HG03039 (cell line): ENCODE measurements around the gene CHCHD3.
"Not testable (repeated sequence)": the region's sequence is repeated elsewhere in the genome, so short reads cannot be mapped to it uniquely, and the experiment has no call there.

Experiments
- ATAC-seq: cut with Tn5 transposase; IDR thresholded peaks from one replicate; pipeline ENCODE4 v1.9.1; 2021; ENCODE audit warnings: mild to moderate bottlenecking, moderate library complexity; ENCODE audit not compliant: unreplicated experiment

Gene CHCHD3

DNA sequence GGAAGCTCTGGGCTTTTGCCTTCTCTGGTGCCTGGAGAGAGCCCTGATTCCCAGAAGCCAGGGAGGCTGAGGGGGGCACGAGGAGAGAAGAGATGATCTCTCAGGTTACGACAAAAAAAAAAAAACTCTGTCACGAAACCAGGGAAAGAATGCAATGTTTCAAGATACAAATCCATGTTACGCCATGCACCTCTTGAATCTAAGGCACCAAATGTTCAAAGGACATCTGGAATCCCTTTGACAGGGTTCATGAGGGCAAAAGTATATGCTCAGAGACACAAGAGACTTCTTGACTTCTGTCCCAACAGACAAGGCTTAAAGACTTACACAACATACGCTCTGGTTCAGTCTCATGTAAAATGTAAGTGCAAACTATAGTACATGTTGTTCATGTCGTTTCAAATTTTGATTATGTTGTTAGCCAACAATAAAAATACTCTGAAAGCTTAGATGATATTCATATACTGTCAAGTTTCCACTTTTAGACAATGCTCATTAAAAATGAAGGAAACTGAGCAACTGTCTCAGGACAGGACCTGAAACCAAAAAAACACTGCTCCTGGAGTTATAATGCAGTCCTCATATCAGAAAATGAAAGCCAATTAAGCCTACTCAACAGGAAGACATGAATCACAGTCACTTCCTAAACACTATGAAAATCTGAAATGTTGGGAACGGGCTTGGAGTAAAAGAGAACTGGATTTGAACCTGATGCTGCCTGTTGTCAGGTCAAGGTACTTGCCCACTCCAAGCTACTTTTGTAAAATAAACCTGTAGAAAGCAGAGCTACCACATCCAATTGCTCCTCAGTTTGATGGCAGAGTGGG is 72.3 kb downstream of the CHCHD3 start:
- ATAC-seq: no peak

DNA sequence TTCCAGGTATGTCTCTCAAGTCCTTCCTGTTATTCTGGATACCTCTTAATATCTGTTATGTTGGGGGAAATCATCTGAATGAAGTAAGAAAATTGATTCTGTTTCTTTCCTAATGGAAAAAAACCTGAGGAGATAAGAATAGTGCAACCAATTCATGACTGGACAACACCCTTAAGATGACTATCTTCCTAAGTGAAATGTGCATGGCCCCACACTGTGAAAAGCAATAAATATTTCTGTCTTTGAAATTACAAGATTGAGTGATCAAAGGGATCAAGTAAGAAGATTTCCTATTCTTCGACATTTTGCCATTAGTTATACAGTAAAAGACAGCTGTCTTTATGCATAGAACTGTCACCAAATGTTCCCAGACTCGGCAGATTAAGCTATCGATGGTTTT is 73.9 kb downstream of the CHCHD3 start:
- ATAC-seq: no peak

DNA sequence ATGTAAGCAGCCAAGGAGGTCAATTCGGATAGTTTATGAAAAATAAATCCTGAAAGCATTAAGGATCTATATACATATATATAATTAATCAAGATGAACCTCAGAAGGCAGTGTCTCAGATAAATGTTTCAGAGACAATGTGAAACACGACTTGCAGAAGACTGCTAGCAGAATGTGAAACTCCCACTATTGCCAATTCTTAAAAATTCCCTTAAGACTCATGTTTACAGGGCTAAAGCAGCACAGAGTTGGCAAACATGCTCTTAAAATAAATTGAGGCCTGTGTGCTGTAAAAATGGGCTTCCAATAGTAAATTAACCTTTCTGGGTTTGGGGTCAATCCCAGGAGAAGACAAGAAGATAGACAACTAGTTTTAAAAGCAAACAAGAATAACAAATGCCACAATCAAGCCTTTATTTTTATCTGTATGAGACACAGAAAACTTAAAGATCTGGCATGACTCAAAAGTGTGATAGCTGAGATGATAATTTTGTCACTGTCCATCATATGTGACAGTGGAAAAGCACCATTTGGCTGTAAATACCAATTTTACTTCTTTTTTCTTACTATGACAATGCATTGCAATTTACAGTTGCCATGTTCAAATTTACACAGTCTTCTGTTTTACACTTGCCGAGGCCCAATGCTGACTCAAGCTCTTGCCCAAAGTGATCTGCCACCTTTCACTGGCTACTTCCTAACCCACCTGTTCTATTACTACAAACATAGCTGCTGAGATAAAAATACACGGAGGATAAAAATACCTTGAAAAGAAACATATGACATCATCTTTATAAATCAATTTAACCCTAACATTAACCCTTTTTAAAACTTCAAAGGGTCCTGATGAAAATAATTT is 78.6 kb downstream of the CHCHD3 start:
- no peak for ATAC-seq

DNA sequence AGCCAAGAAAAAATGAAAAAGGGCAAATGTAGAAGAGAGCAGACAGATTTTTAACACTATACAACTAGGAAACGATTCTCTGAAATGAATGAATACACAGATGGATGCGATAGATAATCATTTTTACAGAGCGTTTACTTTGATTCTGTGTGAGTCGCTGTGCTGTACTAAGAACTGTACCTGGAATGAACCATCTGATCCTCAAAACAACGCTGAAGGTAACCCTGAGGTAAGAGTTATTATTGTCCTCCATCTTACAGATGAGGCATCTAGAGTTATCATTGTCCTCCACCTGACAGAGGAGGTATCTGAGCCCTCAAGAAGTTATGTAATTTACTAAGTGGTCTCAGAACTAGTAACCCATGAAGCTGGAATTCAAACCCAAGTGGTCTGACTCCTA is 80.2 kb downstream of the CHCHD3 start:
- no peak for ATAC-seq

DNA sequence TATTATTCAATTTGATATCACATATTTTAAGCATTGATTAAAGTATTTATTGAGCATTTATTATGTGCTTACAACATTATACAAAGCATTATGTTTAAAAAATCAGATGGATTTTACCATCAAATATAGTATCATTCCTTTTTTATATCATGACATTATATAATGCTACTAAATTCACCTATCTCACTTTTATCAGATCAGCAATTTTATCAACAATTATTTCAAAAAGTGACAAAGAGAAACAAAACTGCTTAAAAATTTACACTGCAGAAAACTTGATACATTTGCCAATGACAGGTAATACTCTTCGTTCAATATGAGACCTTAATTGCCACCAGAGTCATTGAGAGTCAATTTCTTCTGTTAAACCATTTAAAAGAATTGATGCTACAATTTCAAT is 82.0 kb downstream of the CHCHD3 start:
- ATAC-seq: no peak

DNA sequence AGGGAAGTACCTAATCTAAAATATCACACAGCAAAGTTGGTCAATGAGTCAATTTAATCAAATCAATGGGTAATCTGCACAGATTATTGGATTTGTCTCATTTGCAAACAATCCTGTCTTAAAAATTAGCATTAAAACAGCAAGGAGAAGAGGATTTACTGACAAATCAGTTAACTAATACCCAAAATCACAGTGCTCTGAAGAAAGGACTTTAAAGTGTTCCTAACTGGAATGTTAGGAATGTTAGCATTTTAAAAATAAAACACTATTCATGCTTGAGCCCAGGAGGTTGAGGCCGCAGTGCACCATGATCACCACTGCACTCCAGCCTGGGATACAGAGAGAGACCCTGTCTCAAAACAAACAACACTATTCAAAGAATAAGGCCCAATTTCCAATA is 83.1 kb downstream of the CHCHD3 start:
- no peak for ATAC-seq

DNA sequence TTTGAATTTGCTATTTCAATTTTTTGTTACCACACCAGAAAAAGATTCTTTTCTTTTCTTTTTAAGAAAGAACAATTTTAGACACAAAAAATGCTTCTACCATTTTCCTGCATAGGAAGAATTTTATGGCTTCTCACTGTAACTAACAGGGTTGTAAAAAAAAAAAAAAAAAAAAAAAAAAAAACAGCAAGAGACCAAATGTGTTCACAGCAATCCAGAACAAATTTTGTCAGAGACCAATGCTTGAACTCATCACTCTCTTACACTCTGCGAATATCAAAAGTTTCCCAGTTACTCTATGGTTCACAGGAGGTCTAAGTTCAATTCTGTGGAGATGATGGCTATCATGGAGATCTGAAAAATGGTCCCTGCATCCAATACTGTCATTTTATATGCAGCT is 84.4 kb downstream of the CHCHD3 start:
- ATAC-seq: no peak

DNA sequence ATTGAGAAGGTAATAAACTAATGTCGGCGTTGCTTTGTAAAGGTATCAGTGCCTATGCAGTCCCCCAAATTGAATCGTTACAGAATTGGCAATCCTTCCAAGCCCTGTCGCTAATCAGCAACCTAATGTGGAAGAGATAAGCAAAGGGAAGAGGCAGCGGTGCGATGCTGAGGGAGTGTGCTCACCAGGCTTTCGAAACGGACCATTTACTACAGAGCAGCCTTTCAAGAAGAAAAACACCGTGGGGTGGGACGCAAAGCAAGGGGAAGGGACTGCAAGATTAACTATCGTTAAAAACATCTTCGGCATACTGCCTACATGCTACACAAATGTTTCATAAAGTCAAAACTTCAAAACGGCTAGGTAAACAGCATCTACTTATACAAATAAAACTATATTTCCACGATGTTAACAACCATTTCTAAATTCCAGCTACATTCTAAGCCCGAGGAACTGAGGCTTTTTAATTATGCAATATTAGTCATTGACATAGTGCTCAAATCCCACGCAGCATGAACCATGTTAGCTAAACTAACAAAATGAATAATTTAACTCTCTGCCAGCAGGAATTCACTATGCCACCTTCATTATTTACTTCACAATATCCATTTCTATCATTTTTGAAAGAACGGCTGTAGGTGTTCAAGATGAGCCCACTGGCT is 85.2 kb downstream of the CHCHD3 start:
- no peak for ATAC-seq

DNA sequence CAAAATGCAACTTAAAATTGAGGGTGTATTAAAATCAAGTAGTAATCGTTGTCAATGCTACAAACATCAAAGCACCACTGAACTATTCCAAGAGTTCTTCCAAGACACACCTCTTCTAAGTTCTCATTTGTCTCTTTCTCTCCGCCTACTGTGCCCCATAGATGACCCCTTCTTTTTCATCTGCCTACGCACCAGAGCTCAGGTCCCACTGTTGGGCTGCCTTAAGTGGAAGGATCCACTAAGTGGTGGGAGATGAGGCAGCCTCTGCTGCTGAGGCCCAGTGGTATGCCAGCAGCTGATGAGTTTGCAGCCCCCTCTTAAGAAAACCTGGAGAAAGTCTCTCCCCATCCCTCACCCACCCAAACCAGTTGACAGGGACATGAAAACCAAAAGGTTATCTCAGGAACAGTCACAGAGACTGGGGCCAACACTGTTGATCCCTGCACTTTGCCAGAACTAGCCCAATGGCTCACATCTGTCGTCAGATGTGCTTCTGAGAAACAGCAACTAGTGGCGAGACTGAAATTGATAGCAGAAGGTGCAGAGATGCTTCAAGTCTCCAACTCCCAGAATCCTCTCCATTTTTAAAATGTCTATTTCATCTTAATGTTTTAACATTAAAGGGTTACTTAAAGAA is 88.4 kb downstream of the CHCHD3 start:
- no peak for ATAC-seq

DNA sequence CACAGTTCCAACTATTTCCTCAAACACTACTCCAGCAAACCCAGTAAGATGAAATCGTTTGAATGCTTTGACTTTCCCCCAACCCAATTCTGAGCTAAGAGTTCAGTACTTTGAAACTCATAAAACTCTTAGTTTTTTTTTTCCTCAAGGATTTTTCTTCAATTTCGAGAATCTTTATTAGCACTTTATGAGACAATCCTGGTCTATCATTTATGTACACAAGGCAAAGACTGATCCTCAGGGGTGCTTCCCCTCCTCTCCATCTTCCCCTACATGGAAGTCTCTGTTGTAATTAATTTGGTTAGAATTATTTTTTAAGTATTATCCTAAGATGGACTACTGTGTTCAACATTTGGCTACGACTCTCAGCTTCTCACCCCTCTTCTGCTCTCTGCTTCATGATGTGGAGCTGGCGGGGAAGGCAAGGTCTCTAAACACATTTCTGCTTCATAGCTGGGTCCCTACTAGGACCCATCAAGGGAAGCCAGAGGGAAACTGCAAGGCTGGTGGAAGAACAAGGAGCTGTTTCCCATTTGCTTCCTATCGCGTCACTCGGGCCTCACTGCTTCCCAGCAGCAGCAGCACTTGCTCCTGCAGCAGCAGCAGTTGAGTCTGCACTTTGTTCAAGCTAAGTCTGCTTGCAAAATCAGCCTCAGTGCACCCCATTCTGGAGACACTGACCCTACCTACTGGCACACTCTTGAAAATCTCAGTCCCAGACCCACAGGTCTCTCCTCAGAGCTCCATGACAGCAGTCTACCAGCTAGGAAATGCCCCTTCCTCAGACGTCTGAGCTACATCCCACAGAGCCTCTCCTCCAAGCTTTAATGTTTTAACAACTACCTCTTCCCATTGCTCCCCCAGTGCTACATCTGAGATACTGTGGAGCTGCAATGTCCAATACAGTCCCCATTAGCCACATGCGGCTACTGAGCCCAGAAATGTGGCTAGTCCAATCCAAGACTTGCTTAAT is 90.0 kb downstream of the CHCHD3 start:
- ATAC-seq: no peak

DNA sequence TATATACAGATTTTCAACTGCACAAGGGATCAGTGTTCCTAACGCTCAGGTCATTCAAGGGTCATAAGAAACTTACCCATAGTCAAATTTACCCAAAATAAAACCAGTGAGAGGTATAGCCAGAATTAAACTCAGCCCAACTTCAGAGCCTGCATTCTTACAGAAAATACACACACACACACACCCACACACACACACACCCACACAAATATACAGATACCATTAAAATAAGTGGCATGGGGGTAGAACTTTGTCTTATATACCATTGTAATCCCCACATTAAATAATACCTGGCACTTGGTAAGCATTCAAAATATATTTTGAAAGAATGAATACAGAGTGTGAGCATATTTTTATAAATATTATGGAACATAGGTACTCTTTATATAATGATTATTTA is 93.8 kb downstream of the CHCHD3 start:
- ATAC-seq: no peak

DNA sequence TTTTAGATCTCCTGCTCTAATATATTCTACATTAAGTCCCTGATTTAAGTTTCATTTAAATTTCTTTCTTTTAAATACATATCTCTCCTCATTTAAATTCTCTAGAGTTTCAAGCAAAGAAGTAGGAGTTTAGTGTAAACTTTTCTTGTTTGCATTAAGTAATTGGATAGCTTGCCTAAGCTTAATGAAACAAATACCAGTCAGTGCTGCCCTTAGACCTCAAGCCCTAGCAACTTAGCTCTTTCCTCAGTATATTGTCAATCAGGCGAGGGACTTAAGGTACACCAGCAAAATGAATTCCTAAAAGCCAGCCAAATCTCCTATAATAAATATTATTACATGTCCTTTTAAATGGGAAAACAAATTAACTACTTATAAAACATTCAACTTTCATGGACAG is 101.5 kb downstream of the CHCHD3 start:
- no peak for ATAC-seq

DNA sequence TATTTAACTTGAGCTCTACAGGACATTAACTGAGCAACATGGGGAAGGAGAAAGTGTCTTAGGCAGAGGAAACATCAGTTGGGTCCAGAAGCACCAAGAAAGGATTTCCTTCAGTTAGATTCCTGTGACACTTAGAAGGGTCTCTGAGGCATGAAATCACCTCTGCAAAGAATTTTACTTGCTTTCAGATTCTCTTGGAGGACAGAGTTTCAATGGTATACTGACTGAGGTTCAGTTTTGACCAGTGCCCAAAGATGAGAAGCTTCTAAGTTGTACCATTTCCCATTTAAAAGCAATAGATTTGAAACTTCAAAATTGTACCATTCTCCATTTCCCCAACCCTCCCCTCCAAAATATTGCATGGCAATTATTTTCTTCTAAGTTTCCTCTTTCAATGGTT is 102.4 kb downstream of the CHCHD3 start:
- ATAC-seq: no peak

DNA sequence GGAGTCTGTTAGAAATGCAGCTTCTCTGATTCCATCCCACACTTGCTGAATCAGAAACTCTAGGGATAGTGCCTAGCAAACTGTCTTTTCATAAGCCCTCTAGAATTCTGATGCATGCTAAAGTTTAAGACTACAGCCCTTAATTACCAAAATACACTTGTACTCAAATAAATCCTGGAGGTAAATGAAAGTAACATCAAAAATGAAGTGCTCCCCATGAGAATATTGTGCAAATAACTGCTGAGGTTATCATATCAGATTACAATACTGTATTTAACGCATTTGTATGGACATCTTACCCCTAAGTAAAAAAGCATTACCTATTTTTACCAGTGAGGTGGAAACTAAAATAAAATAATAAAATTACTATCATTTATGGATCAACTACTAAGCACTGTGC is 104.7 kb downstream of the CHCHD3 start:
- ATAC-seq: no peak

DNA sequence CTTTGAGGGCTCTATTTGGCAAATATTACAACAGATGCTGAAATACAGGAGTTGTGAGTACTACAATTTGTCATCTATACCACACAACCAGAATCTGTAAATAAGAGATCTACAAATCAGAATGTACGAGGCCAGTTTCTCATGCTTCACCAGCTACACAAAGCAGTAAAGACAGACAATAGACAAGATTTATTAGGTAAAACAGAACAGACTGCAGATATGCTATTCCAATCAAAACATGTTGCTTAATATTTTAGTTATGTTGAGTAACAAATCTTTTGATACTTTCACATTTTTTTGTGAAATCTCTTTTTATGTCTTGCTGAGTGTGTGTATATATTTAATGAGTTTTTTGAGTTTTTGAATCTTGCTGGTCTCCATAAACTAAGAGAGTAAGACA is 109.1 kb downstream of the CHCHD3 start:
- ATAC-seq: no peak

DNA sequence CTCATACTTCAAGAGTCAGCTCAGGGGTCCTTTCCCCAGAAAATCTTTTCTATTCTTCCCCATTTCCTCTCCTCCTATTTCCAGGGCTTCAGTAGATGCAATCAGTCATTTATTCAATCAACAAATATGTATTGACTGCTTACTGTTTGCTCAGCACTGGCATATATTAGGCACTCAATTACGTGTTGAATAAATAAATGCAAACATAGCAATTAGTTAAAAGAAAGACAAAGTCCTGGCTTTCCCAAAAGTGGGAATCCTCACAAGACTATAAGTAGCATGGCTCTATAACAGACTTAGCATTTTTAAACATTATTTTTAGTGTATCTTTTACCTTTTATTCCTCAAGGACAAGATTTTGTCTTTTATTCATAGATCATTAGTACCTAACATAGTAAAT is 111.6 kb downstream of the CHCHD3 start:
- no peak for ATAC-seq

DNA sequence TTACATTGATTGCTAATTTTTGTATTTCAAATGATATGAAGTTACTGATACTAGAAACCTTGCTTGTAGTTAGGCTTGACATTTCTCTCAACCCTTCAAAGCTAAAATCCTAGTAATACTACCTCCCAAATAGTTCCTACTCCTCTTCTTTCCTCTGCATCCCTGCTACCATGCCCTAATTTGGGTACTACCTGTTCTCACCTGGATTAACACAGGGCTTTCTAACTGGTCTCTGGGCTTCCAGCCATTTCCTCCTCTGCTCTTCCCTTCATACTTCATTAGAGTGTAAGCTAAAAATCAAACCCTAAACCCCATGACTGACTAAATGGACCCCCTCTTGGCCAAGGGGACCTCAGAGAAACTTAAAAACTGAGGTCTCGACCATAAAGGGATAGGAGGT is 112.4 kb downstream of the CHCHD3 start:
- no peak for ATAC-seq

DNA sequence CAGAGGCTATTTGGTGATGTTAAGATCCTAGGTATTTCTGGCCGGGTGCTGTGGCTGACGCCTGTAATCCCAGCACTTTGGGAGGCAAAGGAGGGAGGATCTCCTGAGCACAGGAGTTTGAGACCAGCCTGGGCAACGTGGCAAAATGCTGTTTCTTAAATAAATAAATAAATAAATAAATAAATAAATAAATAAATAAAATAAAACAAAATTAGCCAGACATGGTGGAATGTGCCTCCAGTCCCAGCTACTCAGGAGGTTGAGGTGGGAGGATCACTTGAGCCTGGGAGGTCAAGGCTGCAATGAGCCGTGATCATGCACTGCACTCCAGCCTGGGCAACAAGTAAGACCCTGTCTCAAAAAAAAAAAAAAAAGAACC is 114.4 kb downstream of the CHCHD3 start:
- ATAC-seq: not testable (repeated sequence)

DNA sequence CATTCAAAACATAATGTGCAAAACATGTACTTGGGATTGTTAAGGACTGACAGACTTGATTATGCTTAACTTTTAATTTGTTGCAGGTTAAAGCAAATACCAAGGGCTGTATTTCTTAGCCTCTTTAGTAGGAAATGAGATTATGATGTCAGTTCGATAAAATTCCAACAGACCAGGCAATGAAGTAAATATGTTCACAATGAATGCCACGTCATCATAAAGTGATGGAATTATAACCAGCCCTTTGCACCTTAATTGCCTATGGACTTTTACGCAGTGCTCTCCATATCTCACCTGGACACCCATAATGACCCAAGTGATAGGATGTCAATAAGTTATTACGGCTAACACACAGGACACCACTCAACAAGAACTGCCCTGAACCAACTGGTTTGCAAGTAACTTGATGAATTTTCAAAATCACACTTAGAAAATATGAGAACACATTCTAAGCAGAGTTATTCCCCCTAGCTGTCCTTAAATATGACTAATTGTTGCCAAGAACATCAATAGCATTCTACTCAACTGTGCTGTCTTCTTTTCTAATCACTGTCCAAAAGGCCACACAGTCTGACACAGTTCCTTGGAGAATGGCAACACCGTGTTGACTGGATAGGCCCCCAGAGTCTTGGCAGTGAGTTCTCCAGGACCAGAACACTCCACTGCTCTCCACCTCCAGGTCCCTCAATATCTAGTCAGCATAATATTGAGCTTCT is 115.0 kb downstream of the CHCHD3 start:
- no peak for ATAC-seq
